RWPE2 (cell line): ENCODE measurements around the gene FAM236C.
"Not testable (repeated sequence)": the region's sequence is repeated elsewhere in the genome, so short reads cannot be mapped to it uniquely, and the experiment has no call there.

Experiments
- ATAC-seq: fragments of 200-7000 bp; cut with Tn5 transposase; 3 replicates; pipeline ENCODE4 v1.9.1; 2021; ENCODE audit warnings: low read depth
- DNase-seq: peaks from one replicate; pipeline ENCODE4 v3.0.0-alpha.2; 2020; ENCODE audit warnings: low spot score
- H3K27ac ChIP-seq: fragments of 450-650 bp; 2 replicates; pipeline ENCODE4 v1.5.1; 2017; ENCODE audit warnings: mild to moderate bottlenecking; ENCODE audit not compliant: poor library complexity, severe bottlenecking
- H3K27me3 ChIP-seq: fragments of 250-450 bp; sonication (Bioruptor Pico); 2 replicates; pipeline ENCODE4 v1.5.1; 2021; ENCODE audit warnings: mild to moderate bottlenecking, moderate library complexity; ENCODE audit not compliant: insufficient read depth, poor library complexity, severe bottlenecking
- H3K36me3 ChIP-seq: fragments of 250-450 bp; sonication (Bioruptor Pico); 2 replicates; pipeline ENCODE4 v1.5.1; 2020; ENCODE audit warnings: low read depth, mild to moderate bottlenecking, moderate library complexity
- H3K4me1 ChIP-seq: fragments of 250-450 bp; sonication (Bioruptor Pico); 2 replicates; pipeline ENCODE4 v1.5.1; 2021; ENCODE audit warnings: mild to moderate bottlenecking, moderate library complexity; ENCODE audit not compliant: insufficient read depth, poor library complexity, severe bottlenecking
- H3K4me3 ChIP-seq: fragments of 250-450 bp; sonication (Bioruptor Pico); 2 replicates; pipeline ENCODE4 v1.5.1; 2021; ENCODE audit warnings: mild to moderate bottlenecking, moderate library complexity; ENCODE audit not compliant: severe bottlenecking
- H3K9me3 ChIP-seq: fragments of 250-450 bp; sonication (Bioruptor Pico); 2 replicates; pipeline ENCODE4 v1.5.1; 2021; ENCODE audit warnings: mild to moderate bottlenecking, moderate library complexity; ENCODE audit not compliant: severe bottlenecking

The FAM236C gene

GRCh38 chrX:72959971-72960370, 47.6 kb downstream of the FAM236C start:
- not testable (repeated sequence) for H3K9me3 ChIP-seq, H3K27ac ChIP-seq, H3K4me3 ChIP-seq, H3K4me1 ChIP-seq, H3K36me3 ChIP-seq, DNase-seq, H3K27me3 ChIP-seq, ATAC-seq
